MM.1S (cell line): ENCODE measurements around the gene ZC3H12C.

Experiments
- EZH2phosphoT487 ChIP-seq: fragments of 300-600 bp; sonication (generic); IDR thresholded peaks from 2 replicates; pipeline ENCODE4 v1.6.1; 2018; ENCODE audit warnings: antibody characterized with exemption, low read length
- TF ChIP-seq, protein P1 (sequence below): fragments of 300-600 bp; sonication (generic); IDR thresholded peaks from 2 replicates; pipeline ENCODE4 v1.5.1; 2016; ENCODE audit warnings: antibody characterized with exemption, low read length, mixed read lengths

DNA sequence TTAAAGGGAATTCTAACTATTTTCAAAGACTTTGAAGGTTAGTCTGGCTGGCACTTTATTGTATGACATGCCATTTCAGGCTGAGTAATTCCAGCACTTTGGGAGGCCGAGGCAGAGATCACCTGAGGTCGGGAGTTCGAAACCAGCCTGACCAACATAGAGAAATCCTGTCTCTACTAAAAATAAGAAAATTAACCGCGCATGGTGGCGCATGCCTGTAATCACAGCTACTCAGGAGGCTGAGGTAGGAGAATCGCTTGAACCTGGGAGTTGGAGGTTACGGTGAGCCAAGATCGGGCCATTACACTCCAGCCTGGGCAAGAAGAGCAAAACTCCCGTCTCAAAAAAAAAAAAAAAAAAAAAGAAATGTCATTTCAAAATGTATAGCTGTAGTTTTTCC is 107.6 kb downstream of the ZC3H12C start:
- TF ChIP-seq, protein P1, sequence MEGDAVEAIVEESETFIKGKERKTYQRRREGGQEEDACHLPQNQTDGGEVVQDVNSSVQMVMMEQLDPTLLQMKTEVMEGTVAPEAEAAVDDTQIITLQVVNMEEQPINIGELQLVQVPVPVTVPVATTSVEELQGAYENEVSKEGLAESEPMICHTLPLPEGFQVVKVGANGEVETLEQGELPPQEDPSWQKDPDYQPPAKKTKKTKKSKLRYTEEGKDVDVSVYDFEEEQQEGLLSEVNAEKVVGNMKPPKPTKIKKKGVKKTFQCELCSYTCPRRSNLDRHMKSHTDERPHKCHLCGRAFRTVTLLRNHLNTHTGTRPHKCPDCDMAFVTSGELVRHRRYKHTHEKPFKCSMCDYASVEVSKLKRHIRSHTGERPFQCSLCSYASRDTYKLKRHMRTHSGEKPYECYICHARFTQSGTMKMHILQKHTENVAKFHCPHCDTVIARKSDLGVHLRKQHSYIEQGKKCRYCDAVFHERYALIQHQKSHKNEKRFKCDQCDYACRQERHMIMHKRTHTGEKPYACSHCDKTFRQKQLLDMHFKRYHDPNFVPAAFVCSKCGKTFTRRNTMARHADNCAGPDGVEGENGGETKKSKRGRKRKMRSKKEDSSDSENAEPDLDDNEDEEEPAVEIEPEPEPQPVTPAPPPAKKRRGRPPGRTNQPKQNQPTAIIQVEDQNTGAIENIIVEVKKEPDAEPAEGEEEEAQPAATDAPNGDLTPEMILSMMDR, result no peak
- no peak for TF ChIP-seq EZH2phosphoT487
